ENCODE results near the gene JAKMIP3. TPM values are rescaled to one million over a fixed set of nuclear protein-coding genes. Genes with fewer than 3 reads are reported as not detected.
A peak's percentile ranks its signal among the peaks of the same experiment; 100 is the strongest.

The JAKMIP3 gene
- 1 to 10 TPM in 2 of 4 donors, under 1 TPM in 1, not detected in 1; 0.26 to 1.3 (median 1.2) TPM for total RNA-seq

DNA sequence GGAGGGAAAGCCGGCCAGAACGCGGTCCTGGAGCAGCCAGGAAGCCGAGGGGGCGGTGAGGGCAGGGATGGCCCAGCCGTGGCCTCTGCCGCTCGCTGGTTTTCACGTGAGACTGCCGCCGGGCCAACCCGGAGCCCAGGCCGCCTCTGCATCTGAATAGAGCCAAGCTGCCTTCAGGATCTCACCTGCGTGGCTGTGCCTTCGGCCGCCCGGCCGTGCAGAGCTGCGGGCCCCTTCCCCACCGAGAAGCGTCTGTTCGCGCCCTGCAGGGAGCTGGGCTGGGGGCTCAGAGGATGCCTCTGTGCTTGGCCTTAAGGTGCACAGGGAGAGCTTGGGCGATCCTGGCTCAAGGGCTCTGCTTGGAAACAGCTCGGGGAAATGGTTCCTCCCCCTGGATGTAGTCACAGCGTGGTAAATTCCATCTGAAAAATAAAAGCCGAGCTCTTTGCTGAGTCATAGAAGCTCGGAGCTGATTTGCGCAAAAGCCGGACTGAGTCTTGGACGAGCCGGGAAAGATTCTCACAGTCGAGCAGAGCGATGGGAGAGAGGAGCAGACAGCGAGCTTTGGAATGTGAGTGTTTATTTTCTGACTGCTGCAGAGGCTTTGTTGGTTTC, at the start of gene JAKMIP3:
Gene JAKMIP3, plus strand, starts transcription at position 456 of the 615 bp plus-strand sequence. CDS start 38,863 bp downstream, outside the sequence.
- DNase-seq = peak; percentile 63 to 68

DNA sequence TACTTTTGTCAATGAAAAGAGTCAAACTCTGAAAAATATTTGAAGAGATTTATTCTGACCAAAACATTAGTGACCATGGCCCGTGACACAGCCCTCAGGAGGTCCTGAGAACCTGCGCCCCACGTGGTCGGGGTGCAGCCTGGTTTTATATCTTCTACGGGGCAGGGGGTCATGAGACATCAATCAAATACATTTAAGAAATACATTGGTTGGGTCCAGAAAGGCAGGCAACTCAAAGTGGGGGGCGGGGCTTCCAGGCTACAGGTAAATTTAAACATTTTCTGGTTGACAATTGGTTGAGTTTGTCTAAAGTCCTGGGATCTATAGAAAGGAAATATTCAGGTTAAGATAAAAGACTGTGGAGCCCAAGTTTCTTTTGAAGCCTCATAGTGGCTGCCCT, 49.2 kb upstream of the JAKMIP3 start:
- DNase-seq = no peak
- Histone ChIP-seq H3K27ac (no peak overlapping the region), H3K36me3 (no peaks in the 10 kb centered on the region), H3K4me1 (no peaks in the 10 kb centered on the region), H3K27me3 (no peaks in the 10 kb centered on the region), H3K9me3 (no peaks in the 10 kb centered on the region), H3K4me3 (no peak overlapping the region)
- intact Hi-C loops (cut with DNase I; ENCODE audit: low total_unique reads) = no loop called here
- TF ChIP-seq, protein P1, sequence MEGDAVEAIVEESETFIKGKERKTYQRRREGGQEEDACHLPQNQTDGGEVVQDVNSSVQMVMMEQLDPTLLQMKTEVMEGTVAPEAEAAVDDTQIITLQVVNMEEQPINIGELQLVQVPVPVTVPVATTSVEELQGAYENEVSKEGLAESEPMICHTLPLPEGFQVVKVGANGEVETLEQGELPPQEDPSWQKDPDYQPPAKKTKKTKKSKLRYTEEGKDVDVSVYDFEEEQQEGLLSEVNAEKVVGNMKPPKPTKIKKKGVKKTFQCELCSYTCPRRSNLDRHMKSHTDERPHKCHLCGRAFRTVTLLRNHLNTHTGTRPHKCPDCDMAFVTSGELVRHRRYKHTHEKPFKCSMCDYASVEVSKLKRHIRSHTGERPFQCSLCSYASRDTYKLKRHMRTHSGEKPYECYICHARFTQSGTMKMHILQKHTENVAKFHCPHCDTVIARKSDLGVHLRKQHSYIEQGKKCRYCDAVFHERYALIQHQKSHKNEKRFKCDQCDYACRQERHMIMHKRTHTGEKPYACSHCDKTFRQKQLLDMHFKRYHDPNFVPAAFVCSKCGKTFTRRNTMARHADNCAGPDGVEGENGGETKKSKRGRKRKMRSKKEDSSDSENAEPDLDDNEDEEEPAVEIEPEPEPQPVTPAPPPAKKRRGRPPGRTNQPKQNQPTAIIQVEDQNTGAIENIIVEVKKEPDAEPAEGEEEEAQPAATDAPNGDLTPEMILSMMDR (IDR thresholded peaks at IDR 0.05) = no peak
- no peak for TF ChIP-seq POLR2A (IDR thresholded peaks at IDR 0.05)

More for the DNA sequence above, at the start of gene JAKMIP3:
- H3K4me1 ChIP-seq = no peaks in the 10 kb centered on the region
- peak within 1 kb of the TSS; percentile 67 to 84 for H3K27ac ChIP-seq
- no peaks in the 10 kb centered on the region for H3K9me3 ChIP-seq
- TF ChIP-seq POLR2A (IDR thresholded peaks at IDR 0.05) = no peak
- TF ChIP-seq, protein P1 (IDR thresholded peaks at IDR 0.05) = no peak
- H3K36me3 ChIP-seq = no peaks in the 10 kb centered on the region
- H3K27me3 ChIP-seq = no peaks in the 10 kb centered on the region
- intact Hi-C loops (cut with DNase I; ENCODE audit: low total_unique reads) = no loop called here
- H3K4me3 ChIP-seq = peak within 1 kb of the TSS; percentile 29 to 43

DNA sequence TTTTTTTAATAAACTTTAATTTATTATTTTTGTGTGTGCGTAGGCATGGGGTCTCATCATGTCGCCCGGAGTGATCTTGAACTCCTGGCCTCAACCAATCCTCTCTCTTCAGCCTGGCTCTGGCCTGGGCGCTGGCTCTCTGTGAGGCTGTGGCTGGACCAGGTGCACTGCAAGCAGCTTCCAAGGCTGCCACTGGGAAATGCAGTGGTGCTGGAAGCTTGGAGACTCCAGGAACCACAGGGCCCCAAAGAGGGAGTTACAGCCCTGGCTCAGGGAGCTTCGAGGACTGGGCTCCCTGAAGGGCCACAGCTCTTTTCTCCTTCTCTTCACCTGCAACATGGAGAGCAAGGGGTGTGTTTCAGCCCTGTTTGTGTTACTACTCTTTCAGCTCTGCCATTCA, 47.3 kb upstream of the JAKMIP3 start:
- no peak for DNase-seq
- H3K4me3 ChIP-seq = no peak overlapping the region
- TF ChIP-seq, protein P1 (IDR thresholded peaks at IDR 0.05) = no peak
- no peak for TF ChIP-seq POLR2A (IDR thresholded peaks at IDR 0.05)
- H3K36me3 ChIP-seq = no peaks in the 10 kb centered on the region
- H3K27ac ChIP-seq = no peak overlapping the region
- H3K27me3 ChIP-seq = no peaks in the 10 kb centered on the region
- no peaks in the 10 kb centered on the region for H3K9me3 ChIP-seq
- intact Hi-C loops (cut with DNase I; ENCODE audit: low total_unique reads) = no loop called here
- H3K4me1 ChIP-seq = no peaks in the 10 kb centered on the region

DNA sequence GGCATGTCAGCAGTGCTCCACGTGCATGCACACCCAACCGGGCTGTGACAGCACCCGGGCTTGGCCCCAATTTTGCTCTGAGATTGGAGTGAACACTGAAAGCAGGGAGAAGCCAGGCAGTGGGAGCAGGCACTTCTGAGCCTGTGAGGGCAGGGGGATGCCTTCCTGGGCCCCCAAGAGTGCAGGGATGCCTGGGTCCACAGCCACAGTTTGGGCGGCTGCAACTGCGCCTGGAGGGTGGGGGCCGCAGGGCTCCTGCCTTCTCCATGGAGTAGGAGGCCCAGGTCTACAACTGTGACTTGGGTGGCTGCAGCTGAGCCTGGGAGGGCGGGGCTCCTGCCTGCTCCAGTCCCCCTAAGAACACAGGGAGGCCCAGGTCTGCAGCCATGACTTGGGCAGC, 46.4 kb upstream of the JAKMIP3 start:
- TF ChIP-seq POLR2A (IDR thresholded peaks at IDR 0.05) = no peak
- TF ChIP-seq, protein P1 (IDR thresholded peaks at IDR 0.05) = no peak
- Histone ChIP-seq H3K27me3 (no peaks in the 10 kb centered on the region), H3K4me3 (no peak overlapping the region), H3K27ac (no peak overlapping the region), H3K9me3 (no peaks in the 10 kb centered on the region), H3K36me3 (no peaks in the 10 kb centered on the region), H3K4me1 (no peaks in the 10 kb centered on the region)
- no peak for DNase-seq
- intact Hi-C loops (cut with DNase I; ENCODE audit: low total_unique reads) = no loop called here

DNA sequence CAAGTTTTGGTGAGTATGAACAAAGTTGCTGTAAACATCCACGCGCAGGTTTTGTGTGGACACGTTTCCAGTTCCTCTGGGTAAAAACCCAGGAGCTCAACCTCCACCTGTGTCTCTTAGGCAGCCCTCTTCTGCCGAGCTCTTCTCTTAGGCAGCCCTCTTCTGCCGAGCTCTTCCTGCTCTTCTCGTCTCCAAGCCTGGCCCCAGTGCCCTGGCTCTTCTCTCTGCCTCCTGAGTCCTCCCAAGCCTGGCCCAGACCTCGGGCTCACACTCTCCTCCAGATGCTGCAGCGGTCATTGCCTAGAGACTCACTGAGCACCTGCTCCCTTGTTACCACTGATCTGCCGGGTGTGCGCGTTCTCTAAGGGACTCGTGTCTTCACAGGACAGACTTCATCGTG, 45.3 kb upstream of the JAKMIP3 start:
- Histone ChIP-seq H3K27me3 (peaks cover 0 to 3% of the 10 kb centered on the region in 2 donors), H3K27ac (no peak overlapping the region), H3K4me3 (no peak overlapping the region), H3K9me3 (no peaks in the 10 kb centered on the region), H3K36me3 (no peaks in the 10 kb centered on the region), H3K4me1 (no peaks in the 10 kb centered on the region)
- intact Hi-C loops (cut with DNase I; ENCODE audit: low total_unique reads) = loop anchor here (10.0 kb wide), 1 partner anchor 136 kb away; no protein-coding TSS in a partner anchor
- TF ChIP-seq, protein P1 (IDR thresholded peaks at IDR 0.05) = no peak
- no peak for TF ChIP-seq POLR2A (IDR thresholded peaks at IDR 0.05)
- no peak for DNase-seq

Measured in uterus (tissue), 4 donors.